Left hindlimb (tissue), 1 donor: ENCODE data around the gene RASL10B.
"Not testable (repeated sequence)": the region's sequence is repeated elsewhere in the genome, so short reads cannot be mapped to it uniquely, and the experiment has no call there.

Experiments used
- DNase-seq: peaks from one replicate; pipeline ENCODE4 v3.0.0-alpha.2; 2018

The RASL10B gene

DNA sequence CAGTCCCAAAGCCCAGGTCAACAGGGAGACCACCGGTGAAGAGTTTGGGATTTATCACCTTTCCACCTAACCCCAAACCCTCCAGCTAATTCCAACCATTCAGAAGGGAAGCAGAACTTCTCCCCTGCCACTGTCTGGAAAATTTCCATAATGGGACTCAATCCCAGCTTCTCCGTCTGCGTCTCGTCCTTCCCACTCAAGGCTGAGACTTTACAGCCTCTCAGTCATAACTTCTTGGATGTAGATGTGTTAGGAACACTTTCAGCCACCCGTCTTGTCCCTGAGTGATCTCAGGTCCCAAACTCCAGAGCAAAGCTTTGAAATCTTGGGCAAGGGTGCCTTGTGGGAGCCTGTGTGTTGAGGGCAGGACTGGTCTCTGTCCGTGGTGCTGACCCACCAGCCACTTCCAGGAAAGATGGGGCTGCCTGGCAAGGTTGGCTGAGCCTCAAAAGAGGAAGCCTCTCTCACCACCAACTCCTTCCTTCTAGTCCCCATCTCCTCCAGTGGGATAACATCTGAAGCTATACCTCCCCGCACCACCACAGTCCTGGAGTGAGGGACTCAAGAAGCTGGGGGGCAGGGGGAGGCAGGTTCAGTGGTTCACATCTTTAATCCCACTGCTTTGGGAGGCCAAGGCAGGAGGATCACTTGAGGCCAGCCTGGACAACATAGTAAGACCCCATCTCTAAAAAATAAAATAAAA, 12.3 kb downstream of the RASL10B start:
- no peak for DNase-seq

DNA sequence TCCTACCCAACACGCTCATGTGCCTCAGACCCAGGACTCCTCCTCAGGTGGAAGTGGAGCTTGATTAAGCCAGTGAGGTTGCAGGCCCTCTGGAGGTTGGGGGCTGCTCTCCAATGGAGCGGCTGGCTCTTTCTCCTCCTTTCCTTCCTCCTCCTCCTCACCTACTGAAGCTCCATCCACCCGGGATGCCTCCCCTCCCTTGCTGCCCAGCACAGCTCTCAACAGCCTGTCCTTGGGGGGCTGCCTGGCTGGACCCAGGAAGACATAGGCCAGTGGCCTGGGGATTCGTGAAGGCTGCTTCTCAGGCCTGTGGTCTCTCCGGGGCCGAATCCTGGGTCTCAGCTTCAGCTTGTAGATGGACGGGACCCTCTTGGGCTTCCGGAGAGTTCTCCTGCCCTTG, 13.4 kb downstream of the RASL10B start:
- DNase-seq: no peak

DNA sequence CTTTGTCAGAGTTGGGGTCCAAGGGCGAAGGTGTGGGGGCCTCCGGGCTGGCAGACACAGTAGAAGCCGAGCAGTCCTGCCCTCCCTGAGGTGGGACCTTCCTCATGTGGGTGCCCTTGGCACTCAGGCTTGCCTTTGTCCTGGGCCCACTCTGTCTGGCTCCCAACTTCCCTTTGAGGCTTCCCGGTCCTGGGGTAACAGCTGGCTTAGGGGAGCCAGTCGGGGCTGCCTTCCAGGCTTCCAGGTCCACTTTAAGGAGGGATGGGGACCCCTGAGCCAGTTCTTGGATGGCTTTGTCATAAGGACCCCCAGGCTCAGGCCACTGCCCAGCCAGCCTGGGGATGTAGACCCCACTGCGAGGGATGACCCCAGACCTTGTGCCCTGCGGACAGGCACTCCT, 13.8 kb downstream of the RASL10B start:
- DNase-seq: no peak

DNA sequence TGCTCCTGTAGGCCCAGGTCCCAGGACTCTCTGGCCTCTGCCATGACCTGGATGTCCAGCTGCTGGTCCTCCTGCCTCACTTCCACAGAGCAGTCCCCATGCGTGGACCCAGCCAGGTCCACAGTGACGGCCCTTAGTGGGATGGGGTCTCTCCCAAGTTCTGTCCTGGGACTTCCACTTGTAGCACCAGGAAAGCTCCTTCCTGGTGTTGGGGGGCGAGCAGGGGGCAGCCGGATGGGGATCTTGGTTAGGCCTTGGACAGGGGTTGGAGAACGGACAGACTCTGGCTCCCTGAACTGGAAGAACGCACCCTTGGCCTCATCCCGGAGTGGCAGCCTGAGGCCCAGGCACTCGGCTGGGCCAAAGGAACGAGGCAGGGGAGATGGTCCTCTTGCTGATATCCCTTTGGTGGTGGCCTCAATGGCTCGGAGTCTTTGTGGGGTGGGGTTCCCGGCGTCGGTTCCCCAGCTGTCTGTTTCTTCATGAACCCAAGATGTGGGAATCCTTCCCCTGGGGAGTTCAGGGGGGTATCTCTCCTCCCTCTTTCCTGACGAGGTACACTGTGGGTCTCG, 14.4 kb downstream of the RASL10B start:
- no peak for DNase-seq

DNA sequence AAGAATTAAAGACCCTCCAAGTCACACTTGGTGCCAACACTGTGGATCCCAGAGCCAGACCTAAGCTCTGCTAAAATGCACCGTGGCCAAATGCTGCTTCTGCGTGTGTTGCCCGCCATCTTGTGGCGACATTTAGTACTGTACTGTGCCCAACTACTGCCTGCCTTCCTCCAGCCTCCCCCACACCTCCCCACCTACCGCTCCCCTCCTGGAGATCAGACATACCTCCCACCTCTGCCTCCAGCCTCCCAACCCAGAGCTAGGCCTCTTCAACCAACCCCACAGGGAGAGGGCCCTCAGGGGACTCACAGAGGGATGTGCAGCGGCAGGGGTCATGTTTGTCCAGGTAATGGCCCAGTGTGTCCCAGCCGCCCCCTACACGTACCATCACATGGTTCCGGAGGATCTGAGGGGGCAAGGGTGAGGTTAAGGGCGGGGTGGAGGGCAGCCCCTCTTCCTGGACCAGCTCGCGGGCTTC, 16.1 kb downstream of the RASL10B start:
- peak; percentile 73 for DNase-seq

DNA sequence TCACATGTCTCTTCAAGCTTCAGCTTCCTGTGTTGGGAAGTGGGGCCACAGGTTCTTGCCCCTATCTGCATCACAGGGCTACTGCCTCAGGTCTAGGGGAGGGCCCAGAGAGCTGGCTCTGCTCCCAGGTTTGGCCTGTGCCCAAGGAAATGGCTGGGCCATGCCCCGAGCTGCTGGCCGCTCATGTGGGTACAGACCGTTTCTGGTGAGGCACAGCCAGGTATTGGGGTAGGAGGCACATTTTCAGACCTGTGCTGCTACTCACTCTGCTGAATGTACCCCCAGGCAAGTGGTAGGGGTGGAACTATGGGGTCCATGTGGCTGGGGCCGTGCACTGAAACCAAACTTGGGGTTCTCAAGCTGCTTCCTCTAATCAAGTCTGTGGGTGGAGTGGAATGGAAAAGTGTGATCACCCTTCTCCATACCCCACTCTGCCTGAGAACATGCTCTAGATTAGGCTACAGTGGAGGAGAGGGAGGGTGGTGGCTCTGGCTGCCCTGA, 17.0 kb downstream of the RASL10B start:
- DNase-seq: no peak

DNA sequence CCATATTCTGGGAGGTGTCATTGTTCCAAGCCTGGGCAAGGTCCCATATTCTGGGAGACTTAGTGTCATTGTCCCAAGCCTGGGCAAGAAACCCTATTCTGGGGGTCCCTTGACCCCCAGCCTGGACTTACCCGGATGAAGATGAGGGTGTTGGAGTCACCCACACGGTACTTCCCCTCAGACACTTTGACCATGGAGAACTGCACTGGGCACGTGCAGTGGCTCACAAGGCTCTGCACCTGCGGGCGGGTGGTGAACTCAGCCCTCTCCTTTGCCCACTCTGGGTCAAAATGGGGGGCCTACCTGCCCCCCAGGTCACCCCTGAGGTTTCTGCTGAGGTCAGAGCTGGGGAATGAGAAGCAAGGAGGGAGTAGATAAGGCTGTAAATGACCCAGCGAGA, 17.5 kb downstream of the RASL10B start:
- no peak for DNase-seq

DNA sequence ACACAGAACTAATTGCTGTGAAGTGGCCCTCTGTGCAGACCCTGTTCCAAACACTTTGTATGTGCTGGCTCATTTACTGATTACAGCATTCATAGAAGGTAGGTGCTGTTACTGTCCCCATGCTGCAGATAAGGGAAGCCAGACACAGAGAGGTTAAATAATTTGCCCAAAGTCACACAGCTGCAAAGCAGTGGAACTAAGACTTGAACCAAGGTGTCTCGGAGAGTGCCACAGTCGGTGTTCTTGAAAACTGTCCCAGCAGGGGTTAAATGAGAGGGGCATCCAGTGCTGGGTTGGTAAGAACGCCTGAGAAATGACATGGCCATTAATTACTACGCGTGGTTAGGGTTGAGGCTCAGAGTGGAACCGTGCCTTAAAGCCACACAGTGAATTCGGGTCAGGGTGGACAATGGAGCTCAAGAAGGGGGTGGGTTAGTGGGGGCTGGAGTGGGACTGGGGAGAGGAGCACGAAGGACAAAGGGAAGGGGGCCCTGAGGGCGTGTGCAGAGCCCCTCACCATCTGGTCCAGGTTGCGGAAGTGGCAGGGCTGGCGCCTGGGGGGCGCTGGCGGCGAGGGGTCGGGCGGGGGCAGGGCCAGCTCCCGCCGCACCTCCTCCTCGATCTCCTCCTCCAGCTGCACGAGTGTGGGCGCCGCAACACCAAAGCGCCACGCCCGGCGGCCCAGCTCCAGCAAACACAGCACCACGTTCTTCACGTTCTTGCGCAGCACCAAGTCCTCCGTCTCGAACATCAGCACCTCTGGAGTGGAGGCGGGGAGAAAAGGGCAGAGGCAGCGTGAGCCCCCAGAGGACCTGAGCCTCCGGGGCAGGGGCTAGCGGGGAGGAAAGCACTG, 18.3 kb downstream of the RASL10B start:
- DNase-seq: no peak

DNA sequence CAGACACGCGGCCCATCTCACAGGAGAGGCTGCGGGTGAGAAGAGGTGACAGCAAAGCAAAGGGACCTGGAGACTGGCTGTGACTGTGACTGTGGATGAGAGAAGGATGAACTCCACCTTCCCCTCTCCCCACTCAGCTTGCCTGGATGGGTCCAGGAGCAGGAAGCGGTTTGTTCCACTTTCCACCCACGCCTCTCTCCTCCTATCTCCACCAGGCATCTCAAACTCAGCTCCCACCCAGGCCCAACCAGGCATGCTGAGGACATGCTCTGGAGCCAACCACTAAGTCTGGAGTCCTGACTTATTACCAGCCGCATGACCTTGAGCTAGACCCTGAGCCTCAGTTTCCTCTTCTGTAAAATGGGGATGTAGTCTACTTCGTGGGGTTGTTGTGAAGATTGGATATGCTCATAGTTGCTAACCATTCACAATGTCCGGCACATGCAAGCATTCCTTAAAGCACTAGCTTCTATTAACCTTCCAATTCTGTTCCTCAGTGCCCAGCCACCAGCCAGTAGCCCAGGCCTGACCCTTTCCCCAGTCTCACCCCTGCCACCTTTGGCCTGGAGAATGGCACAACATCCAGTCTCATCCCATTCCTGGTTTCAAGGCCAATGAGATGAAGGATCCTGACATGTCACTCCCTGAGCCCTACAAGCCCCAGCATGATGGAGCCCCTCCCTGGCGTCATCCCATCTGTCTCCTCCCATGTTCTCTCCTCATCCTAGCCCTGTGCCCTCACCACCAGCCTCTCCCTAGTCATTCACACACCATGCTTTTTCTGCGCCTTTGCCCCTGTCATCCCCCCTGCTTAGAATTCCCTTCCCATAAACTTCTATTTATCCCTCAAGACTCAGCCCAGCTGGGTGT, 19.3 kb downstream of the RASL10B start:
- no peak for DNase-seq

DNA sequence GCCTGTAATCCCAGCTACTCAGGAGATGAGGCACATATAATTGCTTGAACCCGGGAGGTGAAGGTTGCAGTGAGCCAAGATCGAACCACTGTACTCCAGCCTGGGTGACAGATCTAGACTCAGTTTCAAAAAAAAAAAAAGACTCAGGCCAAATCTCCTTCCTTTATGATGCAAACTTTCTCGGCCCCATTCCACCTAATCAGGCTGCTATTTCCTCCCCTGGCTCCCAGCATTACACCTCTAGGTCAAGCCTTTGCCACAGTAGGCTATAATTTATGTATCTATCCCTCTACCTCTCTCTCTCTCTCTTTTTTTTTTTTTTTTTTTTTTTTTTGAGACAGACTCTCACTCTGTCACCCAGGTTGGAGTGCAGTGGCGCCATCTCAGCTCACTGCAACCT, 20.1 kb downstream of the RASL10B start:
- DNase-seq: not testable (repeated sequence)

DNA sequence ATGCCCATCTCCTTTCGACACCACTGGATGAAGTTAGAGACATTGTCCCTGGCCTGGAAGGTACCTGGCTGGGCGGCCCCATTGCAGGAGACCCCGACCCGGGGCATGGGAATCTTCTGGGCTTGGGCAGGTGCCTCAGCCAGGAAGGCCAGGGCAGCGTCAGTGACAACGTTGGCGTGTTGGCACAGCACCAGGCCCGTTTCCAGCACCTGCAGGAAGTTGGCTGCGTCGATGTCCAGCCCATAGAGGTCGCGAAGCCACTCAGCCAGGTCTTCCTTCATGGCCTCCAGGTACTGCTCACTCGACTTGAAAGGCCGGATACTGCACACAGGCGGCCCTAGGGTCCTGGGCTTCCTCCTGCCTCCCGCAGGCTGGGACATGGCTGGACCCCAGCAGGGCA, 21.0 kb downstream of the RASL10B start:
- no peak for DNase-seq

DNA sequence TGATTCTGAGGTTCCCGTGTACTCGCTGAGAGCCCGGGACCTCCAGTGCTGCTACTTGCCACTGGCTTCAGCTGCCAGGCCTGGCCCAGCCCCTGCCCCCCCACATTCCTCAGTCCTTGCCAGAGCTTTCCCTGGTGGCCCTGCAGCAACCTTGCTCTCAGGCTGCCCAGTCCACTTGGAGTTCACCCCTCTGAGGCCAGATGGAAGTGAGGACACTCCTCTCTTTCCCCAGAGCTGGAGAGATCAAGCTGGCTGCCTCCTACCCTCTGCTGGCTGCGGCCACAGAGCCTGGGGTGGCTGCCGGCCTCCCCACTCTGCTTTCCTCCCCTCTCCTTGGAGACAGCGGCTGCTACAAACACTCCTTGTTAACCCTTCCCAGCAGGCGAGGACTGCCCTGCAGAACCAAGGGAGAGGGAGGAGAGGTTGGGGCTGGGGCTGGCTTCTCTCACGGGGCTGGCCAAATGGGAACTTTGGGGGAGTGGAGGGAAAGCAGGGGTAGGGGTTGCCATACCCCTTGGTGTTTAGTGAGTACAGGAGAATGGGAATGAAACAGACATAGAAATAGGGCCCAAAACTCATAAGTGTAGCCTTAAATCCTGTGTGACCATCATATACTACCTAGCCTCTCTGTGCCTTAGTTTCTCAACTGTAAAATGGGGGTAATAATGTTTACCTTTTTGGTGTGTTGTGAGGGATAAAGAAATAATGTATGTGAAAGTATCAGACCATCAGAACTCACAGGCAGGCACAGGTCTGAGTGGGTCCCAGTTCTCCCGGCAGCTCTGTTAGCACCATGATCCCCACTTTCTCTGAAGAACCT, 21.7 kb downstream of the RASL10B start, which contains the start of gene GAS2L2:
Gene GAS2L2, minus strand, starts transcription at position 295 of the 820 bp plus-strand sequence. CDS start 389 bp downstream, outside the sequence.
- DNase-seq: no peak

DNA sequence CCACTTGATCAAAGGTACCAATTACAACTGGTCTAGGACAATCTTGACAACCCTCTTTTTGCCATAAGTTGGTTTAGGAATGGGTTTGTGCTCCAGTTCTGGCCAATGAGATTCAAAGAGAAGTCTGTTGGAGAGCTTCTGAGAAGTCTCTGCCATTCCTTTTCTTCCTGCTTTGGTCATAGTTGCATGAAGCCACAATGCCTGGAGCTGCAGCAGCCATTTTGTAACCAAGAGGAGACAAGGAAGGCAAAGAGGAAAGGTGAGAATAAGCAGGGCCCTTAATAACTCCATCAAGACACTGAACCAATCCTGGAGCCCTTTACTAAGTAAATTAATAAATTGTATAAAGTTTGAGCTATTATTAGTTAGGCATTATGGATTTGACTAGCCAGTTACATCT, 25.8 kb downstream of the RASL10B start:
- no peak for DNase-seq

DNA sequence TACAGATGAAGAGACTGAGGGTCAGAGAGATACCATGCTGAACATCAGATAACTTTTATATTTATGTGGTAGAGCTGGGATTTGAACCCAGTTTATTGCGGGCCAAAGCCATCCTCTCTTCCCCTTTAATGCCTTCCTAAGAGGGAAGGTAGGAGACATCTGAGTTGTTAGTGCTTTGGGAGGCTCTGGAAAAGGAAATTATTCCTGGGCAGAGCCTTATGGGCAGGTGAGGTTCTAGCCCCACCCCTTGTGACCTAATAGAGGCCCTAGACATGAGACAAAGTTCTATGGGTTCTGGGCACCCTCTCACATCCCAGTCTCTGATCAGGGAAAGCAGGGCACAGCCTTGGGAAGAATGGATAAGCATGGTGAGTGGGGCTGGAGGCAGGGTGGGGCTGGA, 29.1 kb downstream of the RASL10B start, which contains the start of gene C17orf50:
Gene C17orf50, plus strand, starts transcription at position 301 of the 400 bp plus-strand sequence. Its CDS starts 55 bp downstream, at position 356.
- DNase-seq: no peak

DNA sequence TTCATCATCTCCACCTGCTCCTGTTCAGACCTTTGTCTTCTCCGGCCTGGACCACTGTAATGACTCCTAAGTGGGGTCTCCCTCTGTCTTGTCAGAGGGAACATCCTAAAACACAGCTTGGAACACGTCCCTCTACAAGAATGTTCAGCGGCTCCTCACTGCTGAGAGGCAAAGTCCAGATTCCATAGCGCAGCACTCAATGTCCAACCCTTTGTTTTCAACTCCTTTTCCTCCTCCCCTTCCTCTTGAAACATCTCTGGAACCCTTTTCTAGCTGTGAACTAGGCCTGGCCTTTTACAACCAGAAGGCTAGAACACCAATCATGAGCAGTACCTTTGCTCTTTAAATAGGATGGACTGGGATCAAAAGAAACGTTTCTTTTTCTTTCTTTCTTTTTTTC, 30.2 kb downstream of the RASL10B start:
- no peak for DNase-seq

DNA sequence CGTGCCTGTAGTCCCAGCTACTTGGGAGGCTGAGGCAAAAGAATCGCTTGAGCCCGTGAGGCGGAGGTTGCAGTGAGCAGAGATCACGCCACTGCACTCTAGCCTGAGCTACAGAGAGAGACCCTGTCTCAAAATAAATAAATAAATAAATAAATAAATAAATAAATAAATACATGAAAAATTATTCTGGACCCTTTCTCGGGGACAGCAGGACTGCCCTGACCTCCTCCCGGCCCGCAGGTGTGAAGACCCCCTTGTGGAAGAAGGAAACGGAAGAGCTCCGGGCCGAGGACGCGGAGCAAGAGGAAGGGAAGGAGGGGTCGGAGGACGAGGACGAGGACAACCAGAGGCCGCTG, 32.3 kb downstream of the RASL10B start:
- no peak for DNase-seq

DNA sequence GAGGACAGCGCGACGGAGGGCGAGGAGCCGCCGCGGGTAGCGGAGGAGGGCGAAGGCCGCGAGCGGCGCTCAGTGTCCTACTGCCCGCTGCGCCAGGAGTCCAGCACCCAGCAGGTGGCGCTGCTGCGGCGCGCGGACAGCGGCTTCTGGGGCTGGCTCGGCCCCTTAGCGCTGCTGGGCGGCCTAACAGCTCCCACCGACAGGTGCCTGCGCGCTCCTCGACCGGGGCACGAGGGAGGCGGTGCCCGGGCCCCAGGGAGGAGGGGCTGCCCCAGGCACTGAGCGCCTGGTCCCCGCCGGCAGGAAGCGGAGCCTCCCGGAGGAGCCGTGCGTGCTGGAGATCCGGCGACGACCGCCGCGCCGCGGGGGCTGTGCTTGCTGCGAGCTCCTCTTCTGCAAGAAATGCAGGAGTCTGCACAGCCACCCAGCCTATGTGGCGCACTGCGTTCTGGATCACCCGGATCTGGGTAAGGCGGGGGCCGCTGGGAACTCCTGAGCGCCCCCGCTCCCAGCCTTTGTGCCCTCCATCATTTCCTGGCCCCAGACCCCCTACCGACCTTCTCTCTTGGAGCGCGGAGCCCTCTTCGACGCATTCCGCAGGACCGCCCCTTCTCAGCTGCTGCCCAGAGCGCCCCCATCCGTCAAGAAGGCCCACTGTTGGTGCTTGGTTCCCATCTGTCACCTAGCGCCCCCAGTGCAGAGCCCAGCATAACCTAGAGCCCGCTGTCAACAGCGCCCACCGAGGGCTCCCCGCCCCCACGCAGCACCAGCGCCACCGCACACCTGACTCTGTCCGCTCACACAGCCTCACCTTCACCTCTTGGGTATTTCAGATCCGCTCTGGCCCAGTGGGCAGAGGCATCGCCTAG, 32.9 kb downstream of the RASL10B start:
- DNase-seq: peak; percentile 86

DNA sequence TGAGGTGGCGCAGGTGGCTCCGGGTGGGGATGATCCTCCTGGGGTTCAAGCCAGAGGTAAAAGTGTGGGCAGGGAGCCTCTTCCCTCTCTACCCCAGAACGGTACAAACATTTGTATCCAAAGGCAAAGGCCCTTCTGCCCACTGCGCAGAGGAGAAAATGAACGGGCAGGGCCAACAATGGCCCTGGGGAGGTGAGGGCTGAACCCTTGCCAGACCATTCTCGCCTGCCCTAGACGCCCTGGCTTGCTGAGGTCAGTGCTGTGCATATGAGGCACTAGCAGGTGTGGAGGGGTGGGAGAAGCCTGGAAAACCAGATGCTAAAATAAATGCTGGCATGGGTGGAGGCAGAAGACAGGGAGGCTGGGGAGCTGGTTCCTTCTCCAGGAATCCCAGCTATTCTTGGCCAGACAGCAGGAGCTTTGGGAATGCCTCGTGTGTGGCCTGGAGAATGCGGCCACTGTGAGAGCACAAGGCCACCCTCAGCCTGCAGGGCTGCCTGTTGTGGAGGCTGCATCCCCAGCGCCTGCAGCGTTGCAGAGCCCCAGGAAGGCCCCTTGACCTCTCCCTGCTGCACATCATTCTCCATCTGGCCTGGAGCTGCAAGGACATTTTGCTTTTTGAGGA, 33.8 kb downstream of the RASL10B start:
- peak; percentile 38 for DNase-seq

DNA sequence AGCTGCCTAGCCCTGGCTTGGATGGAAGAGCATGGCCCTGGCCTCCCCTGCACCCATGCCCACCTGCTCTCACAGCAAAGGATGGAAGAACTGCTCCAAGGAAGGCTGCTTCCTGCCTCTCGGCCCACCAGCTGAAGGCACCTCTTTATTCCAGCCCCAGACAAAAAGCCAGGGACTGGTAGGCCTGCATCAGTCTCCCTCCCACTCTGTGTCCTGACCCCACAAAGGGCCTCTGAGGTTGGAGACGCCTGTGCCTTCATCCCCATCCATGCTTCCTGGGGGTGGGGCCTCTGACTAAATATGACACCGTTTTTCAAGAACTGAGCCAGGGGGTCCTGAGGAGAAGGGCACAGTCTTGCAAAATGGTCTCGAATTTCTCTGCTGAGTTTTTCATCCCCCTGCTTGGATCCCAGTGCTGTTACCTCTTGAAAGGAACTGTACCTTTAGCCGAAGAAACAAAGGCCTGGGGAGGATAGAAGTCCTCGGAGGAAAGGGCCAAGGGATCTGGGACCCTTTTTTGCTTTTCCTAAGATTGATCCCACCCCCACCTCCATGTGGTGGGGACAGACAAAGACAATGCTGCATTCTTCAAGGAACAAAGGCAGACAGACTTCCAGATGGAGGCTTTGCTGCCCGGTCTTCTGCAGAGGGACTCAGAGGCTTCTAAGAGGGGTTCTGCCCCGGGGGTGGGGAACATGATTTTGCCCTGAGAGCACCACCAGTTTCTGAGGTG, 34.5 kb downstream of the RASL10B start:
- no peak for DNase-seq
